HG03060 (cell line): Measurements from ENCODE around the gene NRN1L.
"Not testable (repeated sequence)": the region's sequence is repeated elsewhere in the genome, so short reads cannot be mapped to it uniquely, and the experiment has no call there.

Source experiments
- ATAC-seq: cut with Tn5 transposase; IDR thresholded peaks from one replicate; pipeline ENCODE4 v1.9.1; 2021; ENCODE audit warnings: low read depth, moderate number of reproducible peaks; ENCODE audit not compliant: unreplicated experiment

The NRN1L gene

GRCh38 chr16:67860589-67861398 lies 23.9 kb upstream of the NRN1L start:
- no peak for ATAC-seq

- no peak for ATAC-seq
Observed at GRCh38 chr16:67861877-67862276, 22.8 kb upstream of the NRN1L start.

GRCh38 chr16:67862623-67863583 lies 21.8 kb upstream of the NRN1L start:
- no peak for ATAC-seq

- not testable (repeated sequence) for ATAC-seq
Observed at GRCh38 chr16:67864044-67864443, 20.6 kb upstream of the NRN1L start.

GRCh38 chr16:67864594-67864993 lies 20.1 kb upstream of the NRN1L start:
- ATAC-seq = no peak

GRCh38 chr16:67865318-67865717 lies 19.4 kb upstream of the NRN1L start:
- ATAC-seq = no peak

GRCh38 chr16:67868290-67868689 lies 16.4 kb upstream of the NRN1L start:
- ATAC-seq = no peak

- no peak for ATAC-seq
Observed at GRCh38 chr16:67869653-67870052, 15.0 kb upstream of the NRN1L start.

GRCh38 chr16:67871256-67871655 lies 13.4 kb upstream of the NRN1L start:
- no peak for ATAC-seq

- ATAC-seq = no peak
Observed at GRCh38 chr16:67872131-67872630, 12.5 kb upstream of the NRN1L start.

GRCh38 chr16:67872631-67873434 lies 11.9 kb upstream of the NRN1L start, which contains the start of gene EDC4:
Gene EDC4, plus strand, starts transcription at chr16:67873052. Its CDS starts 210 bp downstream, at chr16:67873262.
- peak; percentile 37 for ATAC-seq

GRCh38 chr16:67873435-67874370 lies 11.0 kb upstream of the NRN1L start:
- ATAC-seq = no peak

- no peak for ATAC-seq
Observed at GRCh38 chr16:67874372-67874771, 10.3 kb upstream of the NRN1L start.

GRCh38 chr16:67877064-67877463 lies 7.6 kb upstream of the NRN1L start:
- no peak for ATAC-seq

GRCh38 chr16:67878232-67878631 lies 6.5 kb upstream of the NRN1L start:
- ATAC-seq = no peak

- ATAC-seq = no peak
Observed at GRCh38 chr16:67878846-67879245, 5.8 kb upstream of the NRN1L start.

- no peak for ATAC-seq
Observed at GRCh38 chr16:67879462-67879861, 5.2 kb upstream of the NRN1L start.

- ATAC-seq = no peak
Observed at GRCh38 chr16:67879936-67880335, 4.7 kb upstream of the NRN1L start.

- no peak for ATAC-seq
Observed at GRCh38 chr16:67880584-67880983, 4.1 kb upstream of the NRN1L start.
